ENCODE data around the gene DGKG.

DNA sequence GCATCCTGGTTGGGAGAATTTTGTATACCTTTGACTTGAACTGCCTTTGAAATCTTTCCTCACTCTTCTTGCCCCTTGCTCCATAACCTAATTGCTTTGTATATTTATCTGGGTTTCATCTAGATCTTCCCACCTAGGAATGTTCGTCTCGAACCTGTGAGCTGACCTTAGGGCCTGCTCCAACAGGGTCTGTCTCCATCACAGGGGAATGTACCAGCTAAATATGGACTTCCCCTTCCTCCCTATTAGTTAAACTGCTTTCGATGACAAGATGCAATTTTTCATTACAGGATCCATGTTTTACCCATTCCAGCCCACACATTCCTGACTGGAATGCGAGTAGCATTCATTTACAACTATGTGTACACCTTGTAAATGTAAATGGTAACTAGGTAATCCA is 242.5 kb downstream of the DGKG start:
- TF ChIP-seq CTCF (IDR thresholded peaks at IDR 0.05), result no peak
- TF ChIP-seq EP300 (IDR thresholded peaks at IDR 0.05), result no peak

Data from tibial nerve (tissue), 4 donors.